ENCODE results near the gene ACSM2B.

GRCh38 chr16:20507280-20507679, 68.9 kb downstream of the ACSM2B start:
- no peak for TF ChIP-seq POLR2A (IDR thresholded peaks at IDR 0.05; ENCODE audit: low read length)
- TF ChIP-seq GATA1 (IDR thresholded peaks at IDR 0.05; ENCODE audit: low read depth, low read length), result no peak
